Retinal pigment epithelial cell (primary cell): ENCODE measurements around the gene MAD1L1.

Experiments
- DNase-seq: peaks from one replicate; pipeline ENCODE4 v3.0.0-alpha.2; 2010; ENCODE audit warnings: low read depth
- H3K4me3 ChIP-seq: 2 replicates; pipeline ENCODE4 v1.5.1; 2011; ENCODE audit warnings: mild to moderate bottlenecking, low read length, control low read depth, moderate library complexity
- TF ChIP-seq, protein P1 (sequence below): conservative IDR thresholded peaks from 2 replicates; pipeline ENCODE4 v1.5.1; 2011; ENCODE audit warnings: low read depth, low read length, control low read depth, inconsistent platforms

The MAD1L1 gene

DNA sequence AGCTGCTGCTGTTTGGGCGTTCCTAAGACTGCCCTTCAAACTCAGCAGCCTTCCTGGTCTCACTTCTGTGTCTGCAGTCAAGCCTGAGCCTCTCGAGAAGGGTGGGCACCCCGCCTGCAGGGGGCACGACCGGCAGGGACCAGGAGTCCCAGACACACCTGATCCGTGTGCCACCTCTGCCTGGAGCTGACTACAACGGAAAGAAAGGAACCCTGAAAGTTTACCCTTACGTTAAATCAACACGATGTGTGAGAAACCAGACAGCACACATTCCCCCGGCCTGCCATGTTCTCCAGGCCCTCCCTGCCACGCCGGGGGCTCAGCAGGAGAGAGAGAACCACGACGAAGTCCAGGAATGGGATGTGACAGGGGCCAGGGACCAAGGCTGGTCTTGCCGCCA is 5.0 kb downstream of the MAD1L1 start:
- no peak overlapping the region for H3K4me3 ChIP-seq
- TF ChIP-seq, protein P1, sequence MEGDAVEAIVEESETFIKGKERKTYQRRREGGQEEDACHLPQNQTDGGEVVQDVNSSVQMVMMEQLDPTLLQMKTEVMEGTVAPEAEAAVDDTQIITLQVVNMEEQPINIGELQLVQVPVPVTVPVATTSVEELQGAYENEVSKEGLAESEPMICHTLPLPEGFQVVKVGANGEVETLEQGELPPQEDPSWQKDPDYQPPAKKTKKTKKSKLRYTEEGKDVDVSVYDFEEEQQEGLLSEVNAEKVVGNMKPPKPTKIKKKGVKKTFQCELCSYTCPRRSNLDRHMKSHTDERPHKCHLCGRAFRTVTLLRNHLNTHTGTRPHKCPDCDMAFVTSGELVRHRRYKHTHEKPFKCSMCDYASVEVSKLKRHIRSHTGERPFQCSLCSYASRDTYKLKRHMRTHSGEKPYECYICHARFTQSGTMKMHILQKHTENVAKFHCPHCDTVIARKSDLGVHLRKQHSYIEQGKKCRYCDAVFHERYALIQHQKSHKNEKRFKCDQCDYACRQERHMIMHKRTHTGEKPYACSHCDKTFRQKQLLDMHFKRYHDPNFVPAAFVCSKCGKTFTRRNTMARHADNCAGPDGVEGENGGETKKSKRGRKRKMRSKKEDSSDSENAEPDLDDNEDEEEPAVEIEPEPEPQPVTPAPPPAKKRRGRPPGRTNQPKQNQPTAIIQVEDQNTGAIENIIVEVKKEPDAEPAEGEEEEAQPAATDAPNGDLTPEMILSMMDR = no peak
- DNase-seq = no peak

DNA sequence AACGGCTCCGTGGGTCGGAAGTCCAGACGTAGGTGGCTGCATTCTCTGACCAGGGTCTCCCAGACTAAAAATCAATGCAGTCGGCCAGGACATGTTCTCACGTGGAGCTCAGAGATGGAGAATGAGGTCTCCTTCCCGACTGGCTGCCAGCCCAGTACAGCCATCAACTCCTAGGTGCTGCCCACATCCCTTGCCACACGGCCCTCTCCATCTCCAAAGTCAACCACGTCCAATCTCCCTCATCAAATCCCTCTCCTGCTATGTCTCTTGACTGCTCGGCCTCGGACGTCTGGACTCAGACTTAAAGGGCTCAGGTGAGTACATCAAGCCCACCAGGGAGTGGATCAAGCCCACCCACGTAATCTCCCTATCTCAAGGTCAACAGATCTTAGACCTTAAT is 6.9 kb downstream of the MAD1L1 start:
- H3K4me3 ChIP-seq = no peak overlapping the region
- TF ChIP-seq, protein P1 = no peak
- DNase-seq = no peak

DNA sequence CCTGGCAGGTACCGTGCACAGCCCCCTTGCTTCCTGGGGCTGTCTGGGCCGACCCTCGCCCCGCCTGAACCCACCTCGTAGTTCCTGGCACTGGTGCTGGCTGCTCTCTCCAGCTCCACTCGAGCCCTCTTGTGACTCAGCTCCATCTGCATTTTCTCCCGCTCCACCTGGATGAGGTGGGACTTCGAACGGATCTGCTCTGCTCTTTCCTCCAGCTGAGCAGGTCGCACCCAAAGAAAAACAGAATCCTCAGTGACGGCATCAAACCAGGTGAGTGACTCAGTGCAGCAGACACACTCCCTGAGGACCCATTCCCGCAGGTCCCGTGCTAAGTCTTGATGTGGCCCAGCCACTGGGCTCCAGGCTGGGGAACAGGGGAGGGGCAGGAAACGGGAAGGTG is 7.4 kb downstream of the MAD1L1 start:
- TF ChIP-seq, protein P1 = no peak
- DNase-seq = no peak
- no peak overlapping the region for H3K4me3 ChIP-seq

DNA sequence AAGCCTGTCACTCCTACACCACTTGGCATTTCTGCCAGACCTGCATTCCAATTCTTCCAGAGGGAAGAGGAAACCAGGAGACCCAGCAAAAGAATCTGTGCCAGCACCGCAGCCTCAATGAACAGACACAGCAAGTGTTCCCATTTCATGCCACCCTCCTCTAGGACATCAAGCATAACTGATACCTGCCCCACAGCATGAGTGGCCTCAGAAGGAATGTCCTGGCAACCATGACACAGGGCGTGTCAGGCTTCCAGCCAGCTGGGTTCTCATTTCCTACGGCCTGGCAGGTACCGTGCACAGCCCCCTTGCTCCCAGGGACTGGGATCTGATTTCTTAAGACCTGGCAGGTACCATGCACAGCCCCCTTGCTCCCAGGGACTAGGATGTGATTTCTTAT is 7.8 kb downstream of the MAD1L1 start:
- no peak for DNase-seq
- no peak overlapping the region for H3K4me3 ChIP-seq
- TF ChIP-seq, protein P1 = no peak

DNA sequence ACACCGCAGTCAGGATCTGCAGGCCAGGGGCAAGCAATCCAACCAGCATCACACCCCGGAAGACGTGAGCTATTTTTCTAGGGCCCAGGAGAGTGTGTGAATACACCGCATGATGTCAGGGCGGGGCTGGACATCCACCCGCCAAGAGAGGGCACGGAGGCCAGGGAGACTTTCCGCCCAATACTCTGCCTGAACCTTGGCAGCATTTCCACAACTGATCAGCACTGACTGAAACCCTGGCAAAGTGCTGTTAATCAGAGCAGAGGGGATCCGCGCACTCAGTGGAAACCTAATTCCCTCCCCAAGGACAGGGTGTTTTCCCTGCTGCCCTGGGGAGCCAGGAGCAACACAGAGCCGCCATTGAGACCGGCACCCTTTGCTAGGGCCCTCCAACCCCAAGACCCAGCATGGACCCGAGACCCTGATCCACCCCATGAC is 8.2 kb downstream of the MAD1L1 start:
- H3K4me3 ChIP-seq = no peak overlapping the region
- TF ChIP-seq, protein P1 = no peak
- DNase-seq = no peak

DNA sequence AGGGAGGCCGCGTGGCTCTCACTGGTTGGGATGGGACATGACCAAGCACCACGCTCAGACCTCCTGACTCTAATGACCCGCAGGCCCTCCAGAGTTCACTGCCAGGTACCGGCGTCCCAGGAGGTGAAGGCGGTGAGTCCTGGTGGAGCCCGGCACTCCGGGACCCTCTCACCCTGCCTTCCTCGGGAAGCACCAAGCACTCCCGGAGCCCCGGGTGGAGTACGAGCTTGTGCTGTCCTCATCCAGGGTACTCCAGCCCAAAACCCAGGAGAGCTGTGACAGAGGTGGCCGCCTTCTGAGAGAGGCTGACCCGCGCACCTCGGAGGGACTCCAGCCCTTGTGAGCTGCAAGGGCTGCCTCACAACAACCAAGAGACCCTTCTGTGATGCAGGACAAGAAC is 9.4 kb downstream of the MAD1L1 start:
- H3K4me3 ChIP-seq = no peak overlapping the region
- TF ChIP-seq, protein P1 = no peak
- DNase-seq = no peak

DNA sequence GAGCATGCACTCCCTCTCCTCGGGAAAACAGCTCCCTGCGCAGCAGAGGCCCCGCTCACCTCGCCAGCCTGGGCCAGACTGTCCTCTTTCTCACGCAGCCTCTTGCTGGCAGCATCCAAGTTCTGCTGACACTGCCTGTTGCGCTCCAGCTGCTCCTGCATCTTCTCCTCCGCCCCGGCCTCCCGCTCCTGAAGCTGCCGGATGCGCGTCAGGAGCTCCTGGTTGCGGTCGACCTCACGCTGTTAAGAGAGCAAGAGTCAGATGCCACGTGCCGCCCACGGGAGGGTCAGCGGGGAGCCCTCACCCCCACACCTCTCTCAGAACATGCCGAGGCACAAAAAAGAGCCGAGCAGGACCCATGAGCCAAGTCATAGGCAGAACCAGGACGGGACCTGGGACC is 10.2 kb downstream of the MAD1L1 start:
- H3K4me3 ChIP-seq = no peak overlapping the region
- TF ChIP-seq, protein P1 = no peak
- no peak for DNase-seq
